DND-41 (cell line): ENCODE measurements around the gene CD58.

ENCODE experiments used
- CTCF ChIP-seq: IDR thresholded peaks from 2 replicates; pipeline ENCODE4 v1.5.1; 2012; ENCODE audit warnings: borderline replicate concordance, low read length, moderate library complexity, mild to moderate bottlenecking; ENCODE audit not compliant: poor library complexity, severe bottlenecking; ENCODE audit errors: extremely low read depth
- EZH2 ChIP-seq: IDR thresholded peaks from 3 replicates; pipeline ENCODE4 v1.6.1; 2012; ENCODE audit warnings: borderline replicate concordance, low read depth, mild to moderate bottlenecking, moderate library complexity, low read length, inconsistent platforms; ENCODE audit not compliant: severe bottlenecking

GRCh38 chr1:116537040-116537831 lies 33.6 kb downstream of the CD58 start:
- no peak for TF ChIP-seq CTCF
- no peak for TF ChIP-seq EZH2
